Urothelium cell line (cell line): Measurements from ENCODE around the gene OR11A1.

Experiments used
- DNase-seq: peaks from one replicate; pipeline ENCODE4 v3.0.0; 2011; ENCODE audit warnings: low spot score, mixed read lengths
- FAIRE-seq: peaks from 2 replicates; lab custom pipeline; 2011; peaks lifted over from hg19 to GRCh38; lab: Jason Lieb, UNC

OR11A1 gene

DNA sequence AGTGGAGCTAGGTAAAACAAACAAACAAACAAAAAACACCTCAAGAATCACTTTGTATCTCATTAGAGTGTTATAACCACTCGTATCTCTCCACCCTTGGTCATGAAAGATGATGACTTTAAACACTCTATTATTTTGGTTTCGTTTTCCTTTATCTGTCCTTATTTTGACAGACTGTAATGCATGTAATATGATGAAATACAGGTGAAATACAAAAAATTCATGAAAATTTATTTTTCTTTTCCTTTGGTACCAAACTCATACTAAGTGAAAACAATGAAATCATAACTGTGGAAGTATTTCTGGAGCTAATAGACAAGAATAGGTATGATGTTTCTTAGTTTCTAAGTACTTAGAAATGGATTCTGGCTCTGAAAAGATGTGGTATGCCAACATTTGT lies 57.3 kb downstream of the OR11A1 start:
- FAIRE-seq, result no peak
- no peak for DNase-seq

DNA sequence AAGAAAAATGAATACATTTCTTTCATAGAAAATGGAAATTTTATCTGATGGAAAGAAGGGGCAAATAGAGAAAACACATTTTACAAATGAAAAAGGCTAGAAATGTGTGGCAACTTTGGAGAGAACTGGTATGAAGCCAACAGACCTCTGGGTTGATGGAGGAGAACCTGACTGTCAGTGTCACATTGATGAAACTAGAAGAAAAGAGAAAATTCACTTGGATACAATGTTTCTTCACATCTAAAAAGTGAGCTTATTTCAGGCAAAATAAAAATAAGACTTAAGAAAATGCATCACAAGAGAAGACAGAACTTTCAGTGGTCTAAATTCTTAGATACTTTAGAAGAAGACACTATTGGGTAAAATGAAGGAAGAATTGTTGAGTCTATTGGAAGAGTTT lies 61.5 kb downstream of the OR11A1 start, which contains the start of gene OR12D2:
Gene OR12D2 (plus strand): TSS at position 301 of the 400 bp plus-strand sequence. CDS start 1,069 bp downstream, outside the sequence.
- no peak for FAIRE-seq
- DNase-seq, result no peak

DNA sequence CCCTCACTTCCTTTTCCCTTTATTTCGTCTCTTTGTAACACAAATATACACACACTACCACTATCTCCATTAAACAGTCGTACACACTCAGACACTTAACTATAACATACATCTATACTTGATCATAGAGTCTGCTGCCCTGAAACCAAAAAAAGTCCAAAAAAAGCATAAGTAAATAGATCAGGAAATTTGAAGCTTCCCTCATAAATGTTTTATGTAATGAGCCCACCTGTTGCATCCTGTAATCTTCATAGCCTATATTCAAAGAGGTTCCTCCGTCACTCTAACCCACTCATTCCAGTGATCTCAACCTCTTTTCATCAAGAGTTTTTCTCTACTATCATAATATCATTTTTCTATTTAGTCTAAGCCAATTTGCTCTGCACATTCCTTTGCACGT lies 68.3 kb downstream of the OR11A1 start:
- no peak for FAIRE-seq
- no peak for DNase-seq

DNA sequence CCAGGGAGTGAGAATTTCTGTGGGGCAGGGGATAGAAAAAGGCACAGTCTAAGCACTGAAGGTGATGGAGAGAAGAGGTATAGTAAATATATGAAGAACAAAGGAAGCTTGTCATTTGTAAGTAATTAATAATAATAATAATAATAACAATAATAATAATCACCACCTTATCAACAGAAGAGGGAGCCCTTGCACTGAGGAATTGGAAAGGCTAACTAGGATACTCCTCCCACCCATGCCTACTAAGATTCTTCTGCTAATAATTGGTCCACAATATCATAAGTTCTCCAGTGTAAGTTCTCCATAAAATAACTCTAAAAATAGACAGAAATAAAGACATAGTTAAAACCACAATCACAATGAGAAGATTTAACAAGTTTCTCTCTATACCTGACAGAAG lies 80.9 kb downstream of the OR11A1 start:
- no peak for DNase-seq
- no peak for FAIRE-seq
